SHP77 (cell line): ENCODE data around the gene USP8.
"Not testable (repeated sequence)": the region's sequence is repeated elsewhere in the genome, so short reads cannot be mapped to it uniquely, and the experiment has no call there.

Source experiments
- DNase-seq, 2 experiments: peaks; one replicate each; lab custom pipeline; 2025; lab: John Stamatoyannopoulos, UW

Gene USP8

GRCh38 chr15:50440932-50441331 is 16.7 kb downstream of the USP8 start:
- no peak for DNase-seq

GRCh38 chr15:50452927-50453326 is 28.7 kb downstream of the USP8 start:
- DNase-seq, result no peak

- DNase-seq, result no peak
Observed at GRCh38 chr15:50458348-50459112, 34.3 kb downstream of the USP8 start.

- DNase-seq, result no peak
Observed at GRCh38 chr15:50463423-50464358, 39.5 kb downstream of the USP8 start.

- no peak for DNase-seq
Observed at GRCh38 chr15:50471072-50471471, 46.9 kb downstream of the USP8 start.

- no peak for DNase-seq
Observed at GRCh38 chr15:50476143-50476542, 51.9 kb downstream of the USP8 start.

- DNase-seq, result no peak
Observed at GRCh38 chr15:50484781-50485180, 60.6 kb downstream of the USP8 start.

GRCh38 chr15:50485389-50485788 is 61.2 kb downstream of the USP8 start:
- no peak for DNase-seq

GRCh38 chr15:50487287-50487686 is 63.1 kb downstream of the USP8 start:
- no peak for DNase-seq

GRCh38 chr15:50493625-50494024 is 69.4 kb downstream of the USP8 start:
- no peak for DNase-seq

- not testable (repeated sequence) for DNase-seq
Observed at GRCh38 chr15:50494547-50494946, 70.3 kb downstream of the USP8 start.

- DNase-seq, result no peak
Observed at GRCh38 chr15:50496692-50497091, 72.5 kb downstream of the USP8 start.

GRCh38 chr15:50500352-50500751 is 76.1 kb downstream of the USP8 start:
- DNase-seq, result no peak

- no peak for DNase-seq
Observed at GRCh38 chr15:50501815-50502214, 77.6 kb downstream of the USP8 start.

- DNase-seq, result no peak
Observed at GRCh38 chr15:50503144-50503543, 78.9 kb downstream of the USP8 start.

- not testable (repeated sequence) for DNase-seq
Observed at GRCh38 chr15:50505656-50506055, 81.5 kb downstream of the USP8 start.

- no peak for DNase-seq
Observed at GRCh38 chr15:50506121-50506520, 81.9 kb downstream of the USP8 start.

- no peak for DNase-seq
Observed at GRCh38 chr15:50513001-50513400, 88.8 kb downstream of the USP8 start.

- no peak for DNase-seq
Observed at GRCh38 chr15:50519740-50520425, 95.7 kb downstream of the USP8 start.

GRCh38 chr15:50523851-50524251 is 99.6 kb downstream of the USP8 start:
- DNase-seq, result no peak

GRCh38 chr15:50531163-50531562 is 107.0 kb downstream of the USP8 start:
- no peak for DNase-seq

GRCh38 chr15:50531766-50532165 is 107.6 kb downstream of the USP8 start:
- no peak for DNase-seq

- no peak for DNase-seq
Observed at GRCh38 chr15:50542887-50543210, 118.6 kb downstream of the USP8 start.
